GM19193 (cell line): ENCODE measurements around the gene RACGAP1.

ENCODE experiments used
- POLR2A ChIP-seq: IDR thresholded peaks from 4 replicates; pipeline ENCODE4 v1.6.1; 2011; ENCODE audit not compliant: insufficient read depth, insufficient read length; ENCODE audit errors: extremely low read depth

The RACGAP1 gene

DNA sequence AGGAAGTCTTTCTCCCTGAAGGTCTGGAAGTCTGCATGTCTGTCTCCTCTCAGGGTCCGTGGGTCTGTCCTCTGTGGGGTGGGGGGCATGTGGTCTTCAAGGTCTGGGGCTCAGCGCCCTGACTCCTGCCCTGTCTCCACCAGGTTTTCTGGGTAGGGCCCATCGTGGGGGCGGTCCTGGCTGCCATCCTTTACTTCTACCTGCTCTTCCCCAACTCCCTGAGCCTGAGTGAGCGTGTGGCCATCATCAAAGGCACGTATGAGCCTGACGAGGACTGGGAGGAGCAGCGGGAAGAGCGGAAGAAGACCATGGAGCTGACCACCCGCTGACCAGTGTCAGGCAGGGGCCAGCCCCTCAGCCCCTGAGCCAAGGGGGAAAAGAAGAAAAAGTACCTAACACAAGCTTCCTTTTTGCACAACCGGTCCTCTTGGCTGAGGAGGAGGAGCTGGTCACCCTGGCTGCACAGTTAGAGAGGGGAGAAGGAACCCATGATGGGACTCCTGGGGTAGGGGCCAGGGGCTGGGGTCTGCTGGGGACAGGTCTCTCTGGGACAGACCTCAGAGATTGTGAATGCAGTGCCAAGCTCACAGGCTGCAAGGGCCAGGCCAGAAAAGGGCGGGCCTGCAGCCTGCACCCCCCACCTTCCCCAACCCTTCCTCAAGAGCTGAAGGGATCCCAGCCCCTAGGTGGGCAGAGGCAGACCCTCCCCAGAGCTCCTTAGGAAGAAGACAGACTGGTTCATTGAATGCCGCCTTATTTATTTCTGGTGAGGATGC is 60.3 kb downstream of the RACGAP1 start:
- TF ChIP-seq POLR2A = no peak

DNA sequence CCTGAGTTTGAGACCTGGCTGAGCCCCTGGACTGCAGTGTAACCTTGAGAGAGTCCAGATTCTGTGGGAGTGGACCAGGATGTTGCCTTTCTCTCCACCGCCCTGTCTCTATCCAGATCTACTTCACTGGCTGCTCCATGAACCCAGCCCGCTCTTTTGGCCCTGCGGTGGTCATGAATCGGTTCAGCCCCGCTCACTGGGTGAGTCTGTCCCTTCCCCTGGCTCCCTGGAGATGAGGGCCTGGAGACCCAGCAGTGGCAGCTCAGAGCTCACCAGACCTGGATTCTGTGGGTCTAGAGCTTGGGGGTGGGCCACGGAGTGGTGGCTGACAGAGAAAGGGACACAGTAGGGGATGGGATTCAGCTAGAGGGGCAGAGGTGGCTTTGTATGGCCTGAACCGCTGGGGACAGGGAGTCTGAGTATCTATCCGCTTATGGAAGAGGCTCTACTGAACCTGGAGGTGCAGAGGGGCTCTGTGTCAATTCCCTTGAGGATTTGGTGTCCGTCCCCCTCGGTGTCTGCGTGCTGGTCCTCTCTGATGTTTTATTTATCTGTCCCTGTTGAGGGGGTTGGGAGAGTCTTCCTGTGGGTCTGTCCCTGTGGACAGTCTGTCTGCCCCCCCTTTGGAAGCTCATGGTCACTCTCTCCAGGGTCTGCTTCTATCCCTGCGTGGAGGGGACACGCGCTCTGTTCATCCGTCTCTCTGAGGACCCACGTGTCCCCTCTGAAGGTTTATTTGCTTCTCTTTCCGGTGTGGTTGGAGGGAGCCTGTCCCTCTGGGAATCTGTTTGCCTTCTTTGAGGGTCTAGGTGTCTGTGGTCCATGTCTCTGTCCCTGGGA is 61.1 kb downstream of the RACGAP1 start:
- TF ChIP-seq POLR2A = no peak

DNA sequence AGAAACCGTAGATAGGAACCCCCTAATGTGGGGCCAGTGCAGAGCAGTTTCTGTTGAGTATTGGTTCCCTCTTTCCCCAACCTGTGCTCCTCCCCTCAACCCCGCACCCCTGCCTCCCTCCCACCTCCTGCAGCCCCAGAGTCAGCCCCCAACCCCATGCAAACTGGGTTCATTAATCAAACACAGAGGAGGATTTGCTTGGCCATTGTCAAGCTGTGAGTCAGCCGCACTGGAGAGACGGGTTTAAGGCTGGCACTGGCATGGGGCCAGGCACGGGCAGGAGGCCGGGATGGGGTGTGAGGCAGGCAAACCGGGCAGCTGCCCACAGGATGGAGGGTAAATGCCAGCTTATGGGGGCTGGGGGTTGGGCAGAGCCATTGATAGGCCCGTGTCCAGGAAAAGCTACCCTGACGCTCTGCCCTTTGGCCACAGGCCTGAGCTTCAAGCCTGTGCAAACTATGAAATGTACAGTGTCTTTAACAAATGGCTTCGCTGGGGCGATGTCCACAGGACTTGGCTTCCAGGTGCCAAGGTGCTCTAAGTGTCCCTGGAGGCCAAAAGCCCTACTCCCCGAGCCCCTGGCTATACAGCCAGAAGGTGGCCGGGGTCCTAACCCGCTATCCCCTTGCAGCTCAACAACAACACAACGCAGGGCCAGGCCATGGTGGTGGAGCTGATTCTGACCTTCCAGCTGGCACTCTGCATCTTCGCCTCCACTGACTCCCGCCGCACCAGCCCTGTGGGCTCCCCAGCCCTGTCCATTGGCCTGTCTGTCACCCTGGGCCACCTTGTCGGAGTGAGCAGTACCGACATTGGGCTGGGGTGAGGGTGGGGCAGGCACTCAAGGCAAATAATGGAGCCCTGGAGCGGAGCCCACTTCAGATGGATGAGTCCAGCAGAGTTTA is 62.2 kb downstream of the RACGAP1 start:
- no peak for TF ChIP-seq POLR2A

DNA sequence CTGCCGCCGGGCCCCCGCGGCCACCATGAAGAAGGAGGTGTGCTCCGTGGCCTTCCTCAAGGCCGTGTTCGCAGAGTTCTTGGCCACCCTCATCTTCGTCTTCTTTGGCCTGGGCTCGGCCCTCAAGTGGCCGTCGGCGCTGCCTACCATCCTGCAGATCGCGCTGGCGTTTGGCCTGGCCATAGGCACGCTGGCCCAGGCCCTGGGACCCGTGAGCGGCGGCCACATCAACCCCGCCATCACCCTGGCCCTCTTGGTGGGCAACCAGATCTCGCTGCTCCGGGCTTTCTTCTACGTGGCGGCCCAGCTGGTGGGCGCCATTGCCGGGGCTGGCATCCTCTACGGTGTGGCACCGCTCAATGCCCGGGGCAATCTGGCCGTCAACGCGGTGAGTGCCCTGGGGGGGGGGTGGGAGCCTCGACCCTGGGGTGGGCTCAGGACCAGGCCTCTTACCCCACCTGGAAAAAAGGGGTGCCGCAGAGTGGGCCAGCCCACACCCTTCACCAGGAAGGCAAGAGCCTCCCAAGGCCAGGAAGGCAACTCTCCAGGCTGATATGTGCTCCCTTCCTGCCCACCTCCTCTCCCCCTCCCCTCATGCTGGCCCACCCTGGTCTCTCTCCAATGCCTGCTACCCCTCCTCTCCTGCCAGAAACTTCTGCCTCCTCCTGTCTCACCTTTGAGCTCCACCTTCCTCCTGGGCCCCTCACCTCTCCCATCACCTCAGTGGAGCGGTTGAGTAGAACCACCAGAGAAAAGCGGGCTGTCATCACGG is 63.1 kb downstream of the RACGAP1 start:
- no peak for TF ChIP-seq POLR2A

DNA sequence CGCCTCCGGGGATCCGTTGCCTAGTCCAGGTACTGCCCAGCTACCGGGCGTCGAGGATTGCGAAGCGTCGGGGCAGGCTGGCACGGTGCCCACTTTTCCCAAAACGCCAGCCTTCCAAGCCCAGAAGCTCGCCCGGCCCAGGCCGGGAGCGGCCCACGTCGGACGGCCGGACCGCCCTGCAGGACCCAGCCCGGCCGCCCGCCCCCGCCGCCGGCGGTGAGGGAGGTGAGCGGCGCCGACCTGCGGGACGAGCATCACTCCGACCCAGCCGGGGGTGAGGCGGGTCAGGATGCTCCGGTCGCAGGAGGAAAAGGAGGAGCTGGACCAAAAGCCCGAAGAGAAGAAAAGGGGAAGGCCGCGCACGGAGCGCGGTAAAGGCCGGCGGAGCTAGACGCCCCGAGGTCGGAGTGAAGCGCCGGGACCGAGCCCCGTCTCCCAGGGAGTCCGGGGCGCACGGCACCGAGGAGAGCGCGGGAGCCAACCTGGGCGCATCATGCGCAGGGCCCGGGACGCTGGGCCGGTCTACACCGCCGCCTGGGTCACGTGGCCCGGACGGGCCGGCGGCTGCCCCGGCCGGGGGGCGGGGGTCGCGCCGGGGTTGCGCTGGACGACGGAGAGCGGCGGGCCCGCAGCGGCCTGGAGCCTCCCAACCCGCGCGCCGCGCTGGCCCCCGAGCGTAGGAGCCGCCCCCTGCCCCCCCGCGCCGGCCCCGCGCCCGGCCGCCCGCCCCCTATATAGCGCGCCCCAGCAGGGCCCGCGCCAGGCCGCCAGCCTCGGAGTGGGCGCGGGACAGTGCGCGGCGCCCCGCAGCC is 64.0 kb downstream of the RACGAP1 start, which contains the start of gene AQP5:
TSS of gene AQP5 (plus strand) at position 762 of the 812 bp plus-strand sequence. CDS start 146 bp downstream, outside the sequence.
- no peak for TF ChIP-seq POLR2A

DNA sequence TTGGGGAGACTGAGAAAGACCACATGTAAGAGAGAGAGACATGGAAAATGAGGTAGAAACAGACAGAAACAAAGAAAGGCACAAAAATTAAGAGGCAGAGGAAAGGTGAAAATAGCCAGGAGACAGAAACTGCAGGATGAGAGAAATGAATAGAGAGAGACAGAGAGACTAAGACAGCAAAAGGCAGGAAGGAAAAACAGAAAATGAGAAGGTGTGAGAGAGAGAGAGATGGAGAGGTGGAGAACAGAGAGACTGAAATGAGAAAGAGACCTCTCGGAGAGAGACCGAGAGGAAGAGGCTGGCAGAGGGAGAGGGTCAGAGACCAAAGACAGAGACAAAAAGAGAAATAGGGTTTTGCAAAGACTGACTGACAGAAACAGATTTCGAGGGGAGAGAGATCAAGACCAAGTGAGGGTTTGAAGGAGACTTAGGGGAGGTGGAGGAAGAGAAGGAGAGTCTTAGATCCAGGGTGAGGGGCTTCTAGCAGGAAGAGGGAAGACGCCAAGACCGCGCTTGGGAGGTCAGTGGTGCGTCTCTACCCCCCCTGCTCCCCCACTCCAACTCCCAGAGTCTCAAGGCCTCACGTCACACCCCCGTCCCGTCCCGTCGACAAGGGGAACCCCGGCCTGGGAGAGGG is 64.7 kb downstream of the RACGAP1 start:
- TF ChIP-seq POLR2A = no peak

DNA sequence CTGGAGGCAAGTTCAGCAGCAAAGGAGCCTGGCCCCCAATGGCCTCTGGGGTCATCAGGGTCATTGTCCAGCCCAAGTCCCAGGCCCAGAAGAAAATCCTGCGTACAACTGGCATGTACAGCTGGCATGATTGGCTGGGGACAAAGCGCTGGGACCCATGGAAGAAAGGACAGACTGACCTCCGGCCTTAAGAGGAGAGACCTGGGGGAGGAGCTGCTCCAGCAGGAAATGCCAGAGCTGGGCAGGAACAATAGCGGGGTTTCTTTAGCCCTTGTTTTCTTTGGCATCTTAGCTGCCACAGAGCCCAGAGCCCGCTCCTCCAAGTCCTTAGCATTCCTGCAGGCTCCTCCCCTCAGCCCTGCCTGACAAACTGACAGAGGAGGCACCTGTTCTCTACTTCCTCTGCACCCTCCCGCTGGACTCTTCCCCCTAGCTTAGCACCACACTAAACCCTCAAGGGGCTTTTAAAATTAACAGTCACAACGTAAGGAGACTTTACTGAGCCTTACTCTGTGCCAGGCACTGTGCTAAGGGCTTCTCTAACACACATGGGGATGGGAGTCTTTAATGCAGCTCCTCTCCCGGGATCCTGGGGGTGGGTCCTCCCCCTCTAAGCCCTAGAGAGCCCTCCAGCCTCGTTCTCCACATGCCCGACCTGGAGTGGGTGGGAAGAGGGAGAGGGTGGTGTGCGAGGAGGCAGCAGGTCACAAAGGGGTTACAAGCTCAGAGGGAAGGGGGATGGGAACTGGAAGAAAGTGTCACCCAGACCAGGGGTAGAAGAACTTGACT is 65.4 kb downstream of the RACGAP1 start:
- TF ChIP-seq POLR2A = no peak

DNA sequence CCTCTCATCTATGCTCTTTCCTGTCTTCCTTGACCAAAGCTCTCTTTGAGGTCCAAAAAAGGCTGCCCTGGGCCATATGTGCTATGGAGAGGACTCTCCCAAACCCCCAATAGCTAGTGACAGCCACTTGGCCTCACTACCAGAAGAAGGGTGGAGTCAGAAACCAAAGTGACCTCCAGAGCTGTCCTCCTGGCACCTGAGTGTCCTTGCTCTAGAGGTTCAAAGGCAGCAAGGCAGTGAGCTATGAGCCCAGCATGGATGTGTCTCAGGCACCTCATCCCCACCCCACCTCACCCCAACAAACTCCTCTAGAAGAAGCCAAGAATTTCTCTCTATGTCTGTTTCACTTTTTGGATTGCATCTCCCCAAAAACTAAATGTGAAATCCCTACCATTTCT is 67.7 kb downstream of the RACGAP1 start:
- no peak for TF ChIP-seq POLR2A

DNA sequence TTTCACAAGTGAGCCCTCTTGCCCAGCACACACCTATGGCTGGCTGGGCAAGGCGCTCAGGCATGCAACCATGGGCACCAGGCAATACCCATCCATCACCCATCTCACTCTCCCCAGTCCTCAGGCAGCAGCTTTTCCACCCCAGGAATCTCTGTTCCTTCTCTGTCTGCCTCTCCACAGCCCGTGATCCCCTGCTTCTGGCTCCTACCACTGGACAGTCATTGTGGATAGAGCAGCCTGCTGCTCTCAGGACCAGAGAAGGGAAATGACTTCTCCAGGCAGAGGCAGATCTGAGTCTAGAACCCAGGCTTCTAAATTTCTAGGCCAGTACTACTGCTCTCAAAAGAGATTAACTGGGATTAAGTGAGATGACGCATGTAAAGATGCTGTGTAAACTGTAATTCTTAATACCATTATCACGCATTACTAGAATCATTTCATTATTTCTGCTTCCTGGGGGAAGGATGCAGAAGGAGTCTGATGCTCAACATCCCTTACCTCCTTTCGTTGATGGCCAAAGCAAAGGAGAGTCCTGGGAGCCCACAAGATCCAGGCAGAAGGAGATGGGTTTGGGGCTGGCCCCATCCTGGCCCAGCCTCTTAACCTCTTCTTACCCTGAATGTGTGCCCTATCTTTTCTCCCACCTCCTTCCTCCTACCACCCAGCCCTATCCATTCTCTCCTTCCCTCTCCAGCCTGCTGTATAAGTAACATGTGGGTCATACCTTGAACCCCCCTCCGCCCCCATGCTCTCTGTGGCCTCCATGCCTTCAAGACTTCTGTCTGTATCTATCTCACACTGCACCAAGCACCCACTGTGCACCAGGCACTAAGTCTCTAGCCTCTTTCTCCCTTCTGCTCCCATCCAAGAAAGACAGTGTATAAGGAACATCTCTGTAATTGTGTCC is 68.4 kb downstream of the RACGAP1 start:
- no peak for TF ChIP-seq POLR2A

DNA sequence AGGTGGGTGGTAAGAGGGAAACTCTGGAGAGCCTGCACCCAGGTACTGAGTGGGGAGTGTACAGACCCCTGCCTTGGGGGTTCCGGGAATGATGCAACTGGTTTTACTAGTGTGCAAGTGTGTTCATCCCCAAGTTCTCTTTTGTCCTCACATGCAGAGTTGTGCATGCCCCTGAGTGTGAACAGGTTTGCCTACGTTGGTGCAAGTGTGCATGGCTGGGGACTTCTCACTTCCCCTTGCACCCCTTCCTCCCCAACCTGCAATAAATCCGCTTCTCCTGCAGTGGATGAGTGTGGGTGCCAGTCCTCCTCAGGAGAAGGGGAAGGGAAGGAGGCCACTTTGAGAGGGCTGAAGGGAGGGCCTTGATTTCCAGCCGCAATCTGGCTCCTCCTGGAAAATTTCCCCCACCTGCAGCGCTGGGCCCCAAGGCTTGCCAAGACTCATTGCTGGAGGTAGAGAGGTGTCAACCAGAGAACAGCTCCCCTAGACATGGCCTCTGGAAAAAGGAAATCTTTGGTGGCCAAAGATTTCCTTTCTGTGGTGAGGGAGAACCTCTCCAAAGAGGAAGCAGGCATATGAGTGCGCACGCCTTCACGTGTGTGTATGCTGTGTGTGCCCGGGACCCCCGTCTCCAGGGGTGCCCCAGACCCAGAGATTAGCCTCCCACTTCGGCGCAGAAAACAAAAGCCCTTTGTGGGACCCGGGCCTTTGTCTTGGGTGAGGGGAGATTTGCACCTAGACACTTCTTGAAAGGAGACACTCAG is 69.2 kb downstream of the RACGAP1 start:
- TF ChIP-seq POLR2A = no peak
